T1000 (cell line): ENCODE data around the gene PSME3IP1.

Experiments used
- DNase-seq: peaks from one replicate; lab custom pipeline; 2025; ENCODE audit warnings: mixed read lengths; lab: John Stamatoyannopoulos, UW

The PSME3IP1 gene

GRCh38 chr16:57144027-57144426, 41.8 kb downstream of the PSME3IP1 start:
- DNase-seq = no peak

GRCh38 chr16:57143149-57143921, 42.5 kb downstream of the PSME3IP1 start:
- DNase-seq = no peak

- DNase-seq = no peak
Observed at GRCh38 chr16:57141822-57142631, 43.8 kb downstream of the PSME3IP1 start.

GRCh38 chr16:57140931-57141668, 44.7 kb downstream of the PSME3IP1 start:
- no peak for DNase-seq

GRCh38 chr16:57138281-57138935, 47.4 kb downstream of the PSME3IP1 start:
- no peak for DNase-seq

- no peak for DNase-seq
Observed at GRCh38 chr16:57137566-57138273, 48.1 kb downstream of the PSME3IP1 start.

GRCh38 chr16:57137043-57137442, 48.8 kb downstream of the PSME3IP1 start:
- DNase-seq = no peak

GRCh38 chr16:57134982-57135381, 50.9 kb downstream of the PSME3IP1 start:
- DNase-seq = no peak

GRCh38 chr16:57133886-57134285, 52.0 kb downstream of the PSME3IP1 start:
- no peak for DNase-seq

GRCh38 chr16:57133031-57133430, 52.8 kb downstream of the PSME3IP1 start:
- no peak for DNase-seq

GRCh38 chr16:57132470-57132869, 53.4 kb downstream of the PSME3IP1 start:
- DNase-seq = no peak

- no peak for DNase-seq
Observed at GRCh38 chr16:57131351-57131970, 54.4 kb downstream of the PSME3IP1 start.

GRCh38 chr16:57130950-57131321, 54.9 kb downstream of the PSME3IP1 start:
- DNase-seq = no peak

GRCh38 chr16:57128771-57129389, 57.0 kb downstream of the PSME3IP1 start:
- DNase-seq = no peak

- no peak for DNase-seq
Observed at GRCh38 chr16:57127836-57128235, 58.0 kb downstream of the PSME3IP1 start.

- no peak for DNase-seq
Observed at GRCh38 chr16:57127037-57127763, 58.6 kb downstream of the PSME3IP1 start.

GRCh38 chr16:57126411-57126810, 59.4 kb downstream of the PSME3IP1 start:
- DNase-seq = no peak

- no peak for DNase-seq
Observed at GRCh38 chr16:57125969-57126368, 59.9 kb downstream of the PSME3IP1 start.

- DNase-seq = no peak
Observed at GRCh38 chr16:57125376-57125775, 60.5 kb downstream of the PSME3IP1 start.
